Gastroesophageal sphincter (tissue), 3 donors: ENCODE measurements around the gene EPHA10.

Source experiments
- CTCF ChIP-seq, 4 experiments: fragments of 200-600 bp in 2 of 4; fragments of 450-650 bp in 2 of 4; sonication (generic) in 1 of 4; IDR thresholded peaks; one replicate each; pipeline ENCODE4 v1.5.1; 2017 to 2019; ENCODE audit warnings: antibody characterized with exemption in 4 of 4, mild to moderate bottlenecking in 2 of 4, moderate library complexity in 2 of 4
- POLR2A ChIP-seq, 2 donors: fragments of 450-650 bp; IDR thresholded peaks; one replicate each; pipeline ENCODE4 v1.6.1; 2017; ENCODE audit warnings: antibody characterized with exemption in 2 of 2, mild to moderate bottlenecking in 2 of 2, moderate library complexity in 1 of 2

GRCh38 chr1:37667023-37667671 is 97.8 kb downstream of the EPHA10 start:
- TF ChIP-seq CTCF (IDR thresholded peaks at IDR 0.05) (no peak), POLR2A (IDR thresholded peaks at IDR 0.05) (no peak)
